ENCODE measurements around the gene EI24. TPM values are rescaled to one million over a fixed set of nuclear protein-coding genes. Genes with fewer than 3 reads are reported as not detected.
"Not testable (repeated sequence)": the region's sequence is repeated elsewhere in the genome, so short reads cannot be mapped to it uniquely, and the experiment has no call there.

EI24 gene
- polyA plus RNA-seq, 1 donor: 125 TPM

GRCh38 chr11:125577181-125577580, 7.9 kb downstream of the EI24 start:
- DNase-seq: not testable (repeated sequence)

- DNase-seq: no peak
Measured at GRCh38 chr11:125578783-125579182, 9.5 kb downstream of the EI24 start.

- DNase-seq: no peak
Measured at GRCh38 chr11:125579811-125580210, 10.5 kb downstream of the EI24 start.

- no peak for DNase-seq
Measured at GRCh38 chr11:125583496-125583895, 14.2 kb downstream of the EI24 start.

- no peak for DNase-seq
Measured at GRCh38 chr11:125585487-125585886, 16.2 kb downstream of the EI24 start.

- no peak for DNase-seq
Measured at GRCh38 chr11:125586623-125587022, 17.3 kb downstream of the EI24 start.

- DNase-seq: no peak
Measured at GRCh38 chr11:125587480-125587879, 18.2 kb downstream of the EI24 start.

- DNase-seq: no peak
Measured at GRCh38 chr11:125588505-125588904, 19.2 kb downstream of the EI24 start.

- peak; percentile 35 for DNase-seq
Measured at GRCh38 chr11:125591649-125592304, 22.5 kb downstream of the EI24 start.

- DNase-seq: peak; percentile 100
Measured at GRCh38 chr11:125592305-125593113, 23.2 kb downstream of the EI24 start, which contains the start of gene STT3A. Gene STT3A, plus strand, starts transcription at chr11:125592852. Its CDS starts 3,064 bp downstream, at chr11:125595916.

GRCh38 chr11:125593114-125593820, 24.0 kb downstream of the EI24 start:
- peak; percentile 8 for DNase-seq

- no peak for DNase-seq
Measured at GRCh38 chr11:125594958-125595357, 25.7 kb downstream of the EI24 start.

- DNase-seq: no peak
Measured at GRCh38 chr11:125600663-125601062, 31.4 kb downstream of the EI24 start.

GRCh38 chr11:125603207-125603606, 33.9 kb downstream of the EI24 start:
- DNase-seq: no peak

- DNase-seq: no peak
Measured at GRCh38 chr11:125605417-125605816, 36.1 kb downstream of the EI24 start.

GRCh38 chr11:125609545-125609944, 40.3 kb downstream of the EI24 start:
- DNase-seq: no peak

- no peak for DNase-seq
Measured at GRCh38 chr11:125618383-125618782, 49.1 kb downstream of the EI24 start.

- DNase-seq: no peak
Measured at GRCh38 chr11:125621995-125622394, 52.7 kb downstream of the EI24 start.

GRCh38 chr11:125623064-125623463, 53.8 kb downstream of the EI24 start:
- DNase-seq: no peak

- no peak for DNase-seq
Measured at GRCh38 chr11:125624756-125625213, 55.5 kb downstream of the EI24 start, which contains the start of gene CHEK1. Gene CHEK1, plus strand, starts transcription at chr11:125625163. Its CDS starts 1,606 bp downstream, at chr11:125626769.

GRCh38 chr11:125625225-125625629, 56.0 kb downstream of the EI24 start:
- no peak for DNase-seq

GRCh38 chr11:125625630-125626287, 56.5 kb downstream of the EI24 start:
- peak; percentile 92 for DNase-seq

All from left kidney (tissue), 2 donors.